HG02678 (cell line): ENCODE data around the gene SPRING1.
A peak's percentile ranks its signal among the peaks of the same experiment; 100 is the strongest.

Experiments
- ATAC-seq: cut with Tn5 transposase; IDR thresholded peaks from one replicate; pipeline ENCODE4 v1.9.1; 2021; ENCODE audit warnings: mild to moderate bottlenecking, moderate library complexity; ENCODE audit not compliant: unreplicated experiment

Gene SPRING1

DNA sequence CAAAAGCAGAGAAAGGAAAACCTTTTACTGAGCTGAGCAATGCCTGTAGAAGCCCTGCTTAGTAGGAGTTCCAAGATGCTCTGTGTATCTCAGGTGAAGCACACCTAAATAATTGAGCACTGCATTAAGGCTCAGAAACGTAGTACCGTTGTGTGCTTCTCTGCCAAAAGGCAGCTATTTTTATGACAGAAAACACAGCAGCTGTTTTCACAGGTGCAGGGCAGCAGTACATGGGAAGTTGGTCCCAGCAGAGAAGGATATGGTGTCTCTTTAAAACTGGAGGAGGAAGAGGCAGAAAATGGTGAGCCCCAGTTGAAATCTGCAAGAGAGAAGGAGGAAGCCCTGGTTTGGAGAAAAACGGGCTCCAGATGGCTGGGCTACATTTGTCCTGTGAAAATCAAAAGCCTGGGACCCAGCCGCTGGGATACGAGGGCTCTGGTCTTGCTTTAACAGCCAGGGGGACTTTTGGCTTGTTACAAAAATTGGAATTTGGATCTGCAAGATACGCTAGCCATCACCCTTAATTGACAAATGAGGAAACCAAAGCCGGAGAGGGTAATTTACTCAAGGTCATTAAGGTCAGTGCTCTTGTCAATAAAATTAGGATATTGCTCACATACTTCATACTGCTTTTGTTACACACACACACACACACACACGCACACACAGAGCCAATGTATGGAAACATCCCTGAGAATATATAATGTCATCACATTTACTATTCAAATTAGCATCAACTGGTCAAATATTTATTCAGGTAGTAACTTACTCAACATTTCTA, 27.3 kb downstream of the SPRING1 start:
- ATAC-seq = no peak

DNA sequence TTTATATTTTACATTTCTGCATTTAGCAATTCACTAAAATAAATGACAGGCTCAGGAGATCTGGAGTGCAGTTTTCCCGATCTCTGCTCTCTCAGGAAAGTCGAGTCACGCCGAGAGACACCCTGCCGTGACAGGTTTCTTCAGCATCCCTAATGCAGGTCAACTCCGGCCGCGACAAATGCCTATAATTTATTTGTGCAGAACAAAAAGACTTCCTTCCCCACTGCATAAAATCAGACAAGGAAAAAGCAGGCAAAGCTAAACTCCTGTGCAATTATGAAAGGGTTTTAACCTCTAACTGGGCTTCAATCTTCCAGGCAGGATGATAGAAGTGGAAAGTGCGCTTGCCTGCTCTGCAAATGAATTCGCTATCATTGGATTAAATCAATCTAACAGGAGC, 28.1 kb downstream of the SPRING1 start:
- ATAC-seq = no peak

DNA sequence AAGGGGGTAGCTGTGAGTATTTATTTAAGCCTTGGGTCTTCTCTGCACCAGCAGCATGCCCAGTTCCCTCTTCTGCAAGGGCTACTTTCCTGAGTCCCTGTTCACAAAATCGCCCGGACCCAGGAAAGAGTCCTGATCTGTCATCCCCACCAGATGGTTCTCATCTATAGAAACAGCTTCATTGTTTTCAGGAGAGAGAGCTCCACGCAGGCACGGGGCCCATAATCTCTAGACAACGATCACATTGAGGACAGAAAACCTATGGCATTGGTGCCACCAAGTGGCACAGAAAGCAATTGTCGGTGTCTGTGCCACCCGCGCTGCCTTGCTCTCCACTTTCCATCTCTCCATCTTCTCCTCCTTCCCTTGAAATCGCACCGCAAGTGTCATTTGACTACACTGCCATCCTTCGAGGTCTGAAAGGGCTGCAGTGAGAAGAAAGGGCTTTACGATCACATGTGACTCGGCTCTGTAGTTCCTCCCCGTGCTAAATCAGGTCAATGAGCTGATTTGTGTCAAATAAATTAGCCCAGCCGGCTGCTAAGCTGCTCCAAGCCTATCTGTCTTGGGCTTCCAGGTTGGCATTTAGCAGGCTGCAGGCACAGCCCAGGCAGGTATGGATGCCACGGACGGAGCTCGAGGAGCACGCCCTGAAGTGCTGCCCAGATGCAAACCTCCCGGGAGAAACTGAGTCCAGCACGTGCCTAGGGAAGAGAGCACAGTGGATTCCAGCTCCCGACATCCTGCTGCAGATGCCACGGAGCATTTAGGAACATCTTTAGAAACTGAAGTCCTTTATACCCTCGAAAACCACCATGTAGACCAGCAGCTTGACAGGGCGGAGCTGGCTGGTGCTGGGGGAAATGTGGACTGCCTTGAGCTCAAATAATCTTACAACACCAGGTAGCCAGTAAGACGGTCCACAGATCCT, 28.8 kb downstream of the SPRING1 start:
- peak; percentile 56 for ATAC-seq

DNA sequence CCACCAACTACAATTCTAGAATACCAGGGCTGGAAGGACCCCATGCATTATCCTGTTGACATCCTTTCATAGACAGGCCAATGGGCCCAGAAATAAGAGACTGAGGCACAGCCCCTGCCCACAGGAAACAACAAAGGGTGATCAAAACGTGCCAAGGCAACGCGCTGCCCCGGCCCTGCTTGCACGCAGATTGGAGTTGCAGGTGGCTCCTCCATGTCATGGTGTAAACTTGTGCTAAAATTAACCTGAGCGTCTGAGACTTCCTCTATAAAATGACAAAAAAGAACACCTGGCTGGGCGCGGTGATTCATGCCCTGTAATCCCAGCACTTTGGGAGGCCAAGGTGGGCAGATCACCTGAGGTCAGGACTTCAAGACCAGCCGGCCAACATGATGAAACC, 30.1 kb downstream of the SPRING1 start:
- ATAC-seq = no peak

DNA sequence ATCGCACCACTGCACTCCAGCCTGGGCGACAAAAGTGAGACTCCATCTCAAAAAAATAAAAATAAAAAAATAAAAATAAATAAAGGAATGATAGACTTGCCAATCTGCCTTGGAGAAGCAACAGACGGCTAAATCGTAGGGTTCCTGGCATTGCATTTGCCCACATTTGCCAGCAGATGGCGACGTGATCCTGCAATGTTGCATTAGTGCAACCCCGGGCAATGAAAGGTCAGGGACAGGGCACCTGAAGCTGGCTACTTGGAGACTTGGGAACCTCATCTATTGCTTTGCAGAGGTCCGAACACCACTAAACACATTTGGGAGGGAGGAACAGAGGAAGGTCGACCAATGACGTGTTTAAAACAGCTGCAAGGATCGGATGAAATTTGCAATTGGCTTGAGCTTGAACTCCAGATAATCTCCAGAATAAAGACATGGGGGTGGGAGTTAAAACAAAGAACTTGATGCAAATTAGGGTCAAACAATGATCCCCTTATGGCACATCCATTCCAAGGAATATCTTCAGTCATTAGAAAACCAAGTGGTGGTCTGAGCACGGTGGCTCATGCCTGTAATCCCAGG, 34.6 kb downstream of the SPRING1 start:
- ATAC-seq = no peak

DNA sequence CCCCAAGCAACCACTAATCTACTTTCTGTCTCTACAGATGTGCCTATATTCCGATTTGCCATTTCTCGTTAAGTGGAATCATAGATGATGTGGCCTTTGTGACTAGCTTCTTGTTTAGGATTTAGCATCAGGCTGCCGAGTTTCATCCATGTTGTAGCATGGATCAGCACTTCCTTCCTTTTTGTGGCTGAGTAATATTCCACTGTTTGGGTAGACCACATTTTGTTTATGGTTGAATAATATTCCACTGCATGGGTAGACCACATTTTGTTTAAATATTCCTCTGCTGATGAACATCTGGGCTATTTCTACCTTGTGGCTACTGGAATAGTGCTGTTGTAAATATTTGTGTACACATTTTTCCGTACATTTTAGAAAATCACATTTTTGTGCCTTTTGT, 36.4 kb downstream of the SPRING1 start:
- ATAC-seq = no peak

DNA sequence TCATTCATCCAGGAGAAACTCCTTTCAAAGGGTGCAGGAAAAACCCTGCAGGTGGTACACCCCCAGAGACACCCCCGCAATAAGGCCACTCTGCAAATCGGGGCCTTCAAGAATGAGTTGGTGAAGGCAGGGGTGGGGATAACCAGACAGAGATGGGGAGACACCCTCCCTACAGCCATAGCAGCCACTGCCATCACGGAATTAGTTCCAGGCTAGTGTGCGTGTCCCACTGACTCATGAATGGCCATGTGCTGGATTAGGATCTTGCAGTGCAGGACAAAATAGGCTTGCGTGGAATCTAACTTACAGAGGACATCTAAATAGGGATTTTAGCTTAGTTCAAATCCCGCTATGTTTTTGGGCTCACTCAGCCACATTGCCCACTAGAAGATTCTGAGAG, 37.8 kb downstream of the SPRING1 start:
- ATAC-seq = no peak

DNA sequence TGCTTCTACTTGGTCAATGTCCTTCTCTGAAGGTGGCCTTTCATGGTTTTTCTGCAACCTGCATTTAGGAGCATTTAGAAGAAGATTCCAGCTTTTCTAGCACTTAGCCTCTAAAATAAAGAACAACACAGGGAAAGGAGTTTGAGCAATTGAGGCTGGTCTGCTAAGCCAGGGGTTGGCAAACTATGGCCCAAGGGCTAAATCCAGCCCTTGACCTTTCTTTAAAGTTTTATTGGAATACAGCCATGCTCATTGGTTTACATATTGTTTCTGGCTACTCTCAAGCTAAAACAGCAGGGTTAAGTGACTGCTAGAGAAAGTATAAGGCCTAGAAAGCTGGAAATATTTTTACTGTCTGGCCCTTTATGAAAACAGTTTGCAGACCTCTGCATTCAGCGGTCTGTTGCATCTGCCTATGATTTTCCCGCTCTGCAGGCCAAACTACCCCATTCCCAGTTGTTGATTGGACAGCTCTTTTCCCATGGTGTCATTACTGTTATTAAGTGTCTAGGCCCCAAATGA, 39.3 kb downstream of the SPRING1 start:
- no peak for ATAC-seq

DNA sequence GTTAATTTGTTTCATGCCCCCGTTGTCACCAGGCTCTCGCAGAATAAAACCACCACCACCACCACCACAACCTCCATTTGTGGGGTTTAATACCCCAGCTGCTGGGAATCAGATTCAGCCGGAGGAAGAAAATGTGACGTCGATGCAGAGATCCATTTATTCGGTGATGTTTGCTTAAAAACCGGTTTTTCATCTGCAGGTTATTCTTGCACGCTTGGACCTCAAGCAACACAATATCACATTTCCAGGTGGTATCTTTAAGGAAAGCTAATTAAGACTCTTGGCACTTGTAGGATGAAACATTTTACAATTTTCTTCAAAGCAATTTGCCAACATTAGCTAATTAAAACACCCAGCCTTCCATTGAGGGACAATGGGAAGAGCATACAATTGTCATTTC, 39.8 kb downstream of the SPRING1 start:
- no peak for ATAC-seq

DNA sequence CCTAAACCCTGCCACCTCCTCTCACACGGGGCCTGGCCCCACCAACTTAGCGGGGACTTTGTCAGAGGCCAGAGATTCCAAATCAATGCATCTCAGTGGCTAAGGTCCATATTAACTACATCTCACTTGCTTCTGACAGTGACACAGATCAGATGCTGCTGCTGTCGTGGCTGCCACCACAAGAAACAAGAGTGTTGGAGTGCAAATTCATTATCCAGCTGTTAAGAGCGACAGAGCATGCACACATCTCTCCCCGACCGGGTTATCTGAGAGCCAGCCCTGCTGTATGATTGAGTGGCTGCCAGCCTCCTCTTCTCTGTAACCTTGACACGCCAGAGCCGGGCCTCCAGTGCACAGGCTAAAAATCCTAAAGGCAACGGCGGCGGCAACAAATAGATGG, 40.2 kb downstream of the SPRING1 start:
- ATAC-seq = no peak

DNA sequence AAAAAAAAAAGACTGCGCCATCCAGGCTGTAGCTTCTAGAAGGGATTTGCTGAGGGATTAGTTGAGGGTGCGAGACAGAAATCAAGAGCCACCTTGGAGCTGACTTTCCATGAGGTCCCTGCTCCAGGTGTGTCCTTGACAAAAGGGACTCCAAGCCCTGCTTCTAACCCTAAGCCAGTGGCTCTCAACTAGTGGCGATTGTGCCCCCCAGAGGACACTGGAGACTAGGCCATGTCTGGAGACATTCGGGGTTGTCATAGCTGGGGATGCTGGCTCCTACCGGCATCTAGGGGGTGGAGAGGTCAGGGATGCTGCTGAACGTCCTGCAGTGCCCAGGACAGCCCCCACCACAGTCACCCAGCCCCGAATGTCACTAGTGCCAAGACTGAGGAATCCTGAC, 40.6 kb downstream of the SPRING1 start:
- no peak for ATAC-seq

DNA sequence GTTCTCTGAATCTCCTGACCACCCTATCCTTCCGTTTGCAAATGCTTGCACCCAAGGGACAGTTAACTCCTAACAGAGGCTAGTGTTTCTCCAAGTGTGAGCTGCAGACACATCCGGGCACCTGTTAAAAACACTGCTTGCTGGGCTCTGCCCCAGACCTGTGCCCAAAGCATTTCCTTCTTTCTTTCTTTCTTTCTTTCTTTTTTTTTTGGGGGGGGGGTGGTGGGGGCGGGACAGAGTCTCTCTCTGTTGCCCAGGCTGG, 42.5 kb downstream of the SPRING1 start:
- ATAC-seq = no peak

DNA sequence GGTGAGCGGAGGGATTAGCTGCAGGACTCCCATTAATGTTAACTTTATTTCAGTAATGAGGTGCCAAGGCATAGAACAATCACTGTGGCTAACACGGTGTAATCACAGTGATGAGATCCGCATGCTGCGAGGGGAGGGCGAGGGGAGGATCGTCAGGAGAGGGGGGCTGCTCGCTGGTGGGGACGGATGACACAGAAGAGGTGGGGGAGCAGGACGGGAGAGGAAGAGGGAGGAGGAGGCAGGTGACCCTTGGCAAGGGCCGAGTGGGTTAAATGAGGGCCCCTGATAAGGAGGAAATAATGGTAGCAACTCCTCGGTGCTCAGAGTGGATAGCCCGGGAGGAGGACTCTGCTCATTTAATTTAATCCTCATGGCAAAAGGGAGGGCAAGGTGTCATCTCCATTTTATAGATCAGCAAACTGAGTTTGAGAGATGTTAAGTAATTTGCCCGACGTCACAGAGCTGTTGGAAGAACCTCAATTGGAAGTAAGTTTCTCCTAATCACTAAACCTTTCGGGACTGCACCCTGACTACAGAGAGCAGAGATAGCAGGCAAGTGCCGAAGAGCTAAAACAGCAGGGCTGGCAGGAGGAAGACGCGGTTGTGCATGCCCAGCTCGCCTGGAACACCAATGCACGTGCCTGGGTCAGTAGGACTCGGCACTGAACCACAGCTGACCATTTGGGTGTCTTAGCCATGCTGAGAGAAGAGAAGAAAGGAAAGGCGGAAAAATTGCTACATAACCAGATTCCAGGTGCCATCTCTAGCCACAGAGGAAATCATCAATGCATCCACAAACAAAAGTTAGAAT, 43.0 kb downstream of the SPRING1 start:
- no peak for ATAC-seq

DNA sequence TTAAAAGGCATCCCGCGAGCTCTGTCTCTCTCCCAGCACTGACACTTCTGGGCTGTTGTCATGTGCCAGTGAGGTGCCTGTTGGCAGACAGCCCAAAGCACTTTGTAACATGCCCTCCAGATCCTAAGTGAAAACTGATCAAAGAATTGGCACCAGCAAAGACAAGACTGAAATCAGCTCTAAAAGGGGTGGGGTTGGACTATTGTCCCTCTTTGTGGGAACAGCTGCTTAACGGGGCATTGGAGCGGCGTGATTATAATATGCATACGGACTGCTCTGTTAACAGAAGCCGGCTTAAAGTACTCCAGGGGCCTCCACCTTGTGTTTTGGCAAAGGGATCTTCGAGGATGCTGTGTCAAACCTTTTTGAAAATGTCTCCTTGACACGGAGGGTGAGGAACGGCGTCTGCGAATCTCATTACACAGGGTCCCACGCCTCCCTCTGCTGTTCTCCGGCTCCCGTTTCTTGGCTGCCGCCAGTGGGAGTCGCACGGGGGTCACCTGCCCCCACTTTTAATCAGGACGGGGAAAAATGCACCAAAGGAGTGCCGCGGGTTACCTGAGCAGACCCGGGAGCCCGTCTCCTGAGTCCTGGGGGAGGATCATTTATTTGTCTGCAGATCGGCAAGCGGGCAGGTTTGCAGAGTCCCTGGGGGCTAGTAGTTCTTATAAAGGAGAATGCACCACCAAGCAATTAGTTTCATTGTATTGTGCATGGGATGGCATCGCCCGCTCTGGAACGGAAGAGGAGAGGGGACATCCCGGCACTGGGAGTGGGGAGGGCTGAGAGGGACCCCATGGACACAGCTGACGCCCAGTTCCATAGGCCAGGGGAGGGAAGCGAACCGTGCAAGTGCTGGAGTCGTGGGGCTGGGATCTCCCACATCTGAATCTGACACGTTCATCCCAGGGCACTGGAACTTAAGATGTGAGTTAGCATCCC, 44.3 kb downstream of the SPRING1 start:
- no peak for ATAC-seq

DNA sequence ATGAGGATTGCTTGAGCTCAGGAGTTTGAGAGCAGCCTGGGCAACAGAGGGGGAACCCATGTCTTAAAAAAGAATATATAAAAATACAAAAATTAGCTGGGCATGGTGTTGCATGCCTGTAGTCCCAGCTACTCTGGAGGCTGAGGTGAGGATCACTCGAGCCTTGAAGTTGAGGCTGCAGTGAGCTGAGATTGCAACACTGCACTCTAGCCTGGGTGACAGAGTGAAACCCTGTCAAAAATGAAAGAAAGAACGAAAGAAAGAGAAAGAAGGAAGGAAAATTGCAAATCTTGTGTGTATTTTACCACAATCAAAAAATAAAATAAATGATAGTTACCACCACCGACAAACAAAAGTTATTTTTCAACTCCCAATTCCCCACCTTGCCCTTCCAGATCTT, 45.3 kb downstream of the SPRING1 start:
- ATAC-seq = no peak

DNA sequence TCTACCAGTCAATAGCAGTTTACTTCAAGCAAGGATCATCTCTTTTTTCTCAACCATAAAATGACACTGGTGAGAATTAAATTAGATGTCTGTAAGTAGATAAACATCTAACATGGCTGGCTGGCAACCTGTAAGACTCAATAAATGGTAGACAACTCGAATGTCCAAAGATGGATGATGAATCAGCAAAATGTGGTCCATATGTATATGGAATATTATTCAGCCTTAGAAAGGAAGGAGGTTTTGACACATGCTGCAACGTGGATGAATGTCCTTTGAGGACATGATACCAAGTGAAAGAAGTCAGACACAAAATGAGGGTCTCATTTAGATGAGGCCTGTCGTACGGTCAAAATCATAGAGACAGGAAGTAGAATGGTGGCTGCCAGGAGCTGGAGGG, 46.2 kb downstream of the SPRING1 start:
- no peak for ATAC-seq

DNA sequence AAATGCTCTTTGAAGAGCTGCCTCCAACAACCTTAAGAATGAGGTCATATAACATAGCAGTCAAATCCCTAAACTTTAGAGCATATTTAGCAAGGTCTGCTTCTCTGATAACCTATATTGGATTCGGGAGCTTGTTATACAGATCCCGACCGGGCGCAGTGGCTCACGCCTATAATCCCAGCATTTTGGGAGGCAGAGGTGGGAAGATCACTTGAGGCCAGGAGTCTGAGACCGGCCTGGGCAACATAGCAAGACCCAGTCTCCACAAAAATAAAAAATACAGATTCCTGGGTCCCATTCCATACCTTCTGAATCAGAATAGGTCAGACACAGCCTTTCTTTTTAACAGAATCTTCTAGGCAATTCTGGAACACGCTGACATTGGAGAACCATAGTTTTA, 46.7 kb downstream of the SPRING1 start:
- ATAC-seq = no peak

DNA sequence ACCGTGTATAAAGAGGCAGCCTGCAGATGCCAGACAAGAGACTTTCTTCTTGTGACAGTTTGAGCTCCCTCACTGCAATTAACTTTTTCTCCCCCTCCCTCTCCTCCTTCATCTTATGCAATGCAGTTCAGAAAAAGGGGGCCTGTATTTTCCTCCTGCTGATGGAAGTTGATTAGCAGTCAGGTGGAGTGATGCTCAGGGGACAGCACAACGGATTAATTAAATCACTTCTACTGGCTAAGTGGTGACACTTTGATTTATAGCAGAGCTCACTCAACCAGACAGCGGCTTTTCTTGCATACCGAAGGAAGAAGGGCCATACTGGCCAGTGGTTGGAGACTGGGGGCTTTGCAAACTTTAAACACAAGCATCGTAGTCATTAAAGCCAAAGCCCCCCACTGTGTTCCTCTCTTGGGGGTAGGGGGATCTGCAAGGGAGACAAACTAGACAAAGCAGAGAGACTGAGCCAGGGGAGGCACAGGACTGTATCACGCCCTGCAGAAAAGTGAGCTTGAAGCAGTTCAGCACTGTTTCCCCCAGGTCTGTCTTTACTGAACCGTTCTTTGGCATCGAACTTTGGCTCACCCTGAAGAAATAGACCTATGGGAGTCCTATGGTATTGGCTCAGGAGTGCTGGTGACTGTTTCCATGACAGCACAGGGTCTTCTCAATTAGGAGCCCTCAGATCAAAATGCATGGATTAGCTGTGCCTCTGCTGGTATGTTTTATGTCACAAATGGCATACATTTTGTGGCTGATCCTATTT, 47.7 kb downstream of the SPRING1 start:
- ATAC-seq = no peak

DNA sequence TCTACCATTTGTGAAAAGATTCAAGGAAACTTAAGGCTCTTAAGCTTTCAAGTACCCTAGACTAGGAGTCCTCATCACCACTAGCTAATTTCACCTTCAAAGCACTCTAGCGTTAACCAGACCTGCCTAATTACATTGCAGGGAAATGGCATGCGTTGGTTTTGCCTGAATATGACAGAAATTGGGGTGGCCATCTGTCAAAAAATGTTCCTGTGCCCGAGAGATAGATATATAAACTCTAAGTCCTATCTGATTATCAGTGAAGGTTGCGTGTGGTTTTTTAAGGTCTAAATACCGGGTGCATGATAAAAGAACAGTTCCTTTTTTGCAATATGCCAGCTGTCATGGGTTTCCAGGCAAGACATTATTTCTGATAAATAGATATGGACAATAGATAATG, 48.3 kb downstream of the SPRING1 start:
- no peak for ATAC-seq
